Lung (tissue), 12 donors: ENCODE data around the gene UBE2U. TPM values are rescaled to one million over a fixed set of nuclear protein-coding genes. Genes with fewer than 3 reads are reported as not detected.

ENCODE experiments used
- ATAC-seq: fragments of 200-7000 bp; cut with Tn5 transposase; one replicate; pipeline ENCODE4 v1.9.1; 2020; ENCODE audit warnings: moderate number of reproducible peaks; ENCODE audit not compliant: insufficient read depth, low FRiP score
- DNase-seq, 3 donors: peaks; one replicate each; pipeline ENCODE4 v3.0.0-alpha.2; 2013 to 2017
- H3K27ac ChIP-seq, 2 donors: one replicate each; pipeline ENCODE4 v1.5.1; 2013; ENCODE audit warnings: mild to moderate bottlenecking in 2 of 2, moderate library complexity in 2 of 2, control low read depth in 1 of 2, inconsistent platforms in 1 of 2, low read depth in 1 of 2, low read length in 1 of 2
- H3K27me3 ChIP-seq, 3 donors: one replicate each; pipeline ENCODE4 v1.5.1; 2013; ENCODE audit warnings: low read length in 2 of 3; ENCODE audit not compliant: control insufficient read depth in 3 of 3, insufficient read depth in 3 of 3
- H3K36me3 ChIP-seq, 4 donors: one replicate each; pipeline ENCODE4 v1.5.1; 2013; ENCODE audit warnings: low read length in 4 of 4, mild to moderate bottlenecking in 1 of 4, moderate library complexity in 1 of 4; ENCODE audit not compliant: control insufficient read depth in 4 of 4, insufficient read depth in 4 of 4
- H3K4me1 ChIP-seq, 5 donors: one replicate each; pipeline ENCODE4 v1.5.1; 2013; ENCODE audit warnings: low read length in 5 of 5, mild to moderate bottlenecking in 2 of 5, moderate library complexity in 1 of 5; ENCODE audit not compliant: control insufficient read depth in 5 of 5, insufficient read depth in 5 of 5
- H3K4me3 ChIP-seq: one replicate; pipeline ENCODE4 v1.5.1; 2013; ENCODE audit warnings: mild to moderate bottlenecking, control low read depth, moderate library complexity
- H3K9ac ChIP-seq, 2 donors: one replicate each; pipeline ENCODE4 v1.5.1; 2013; ENCODE audit warnings: low read length in 2 of 2, control low read depth in 1 of 2; ENCODE audit not compliant: insufficient read depth in 1 of 2
- H3K9me3 ChIP-seq, 4 donors: one replicate each; pipeline ENCODE4 v1.5.1; 2013; ENCODE audit warnings: low read length in 3 of 4, mild to moderate bottlenecking in 1 of 4, moderate library complexity in 1 of 4; ENCODE audit not compliant: control insufficient read depth in 4 of 4, insufficient read depth in 3 of 4
- WGBS, 2 donors: extraction: QIAGEN DNeasy Blood & Tissue Kit; methylation state at CpG; one replicate each; pipeline ENCODE4 v1.1.7; 2013; 5-methylcytosine and 5-hydroxymethylcytosine counted together
- polyA plus RNA-seq, 2 donors: library from polyadenylated mRNA; stranded (reverse); fragments of 200-250 nt; gene quantifications; one replicate each; pipeline ENCODE4 v1.2.1, GENCODE V29; 2013
- total RNA-seq, 2 donors: library from RNA; depleted of rRNA in 1 of 2; stranded (reverse); fragments of >200 nt in 1 of 2; gene quantifications; one replicate each; pipeline ENCODE4 v1.2.1, GENCODE V29; 2014 to 2021
- TF ChIP-seq, protein P1 (sequence below): IDR thresholded peaks from 2 replicates; pipeline ENCODE4 v1.5.1; 2012; ENCODE audit warnings: mild to moderate bottlenecking; ENCODE audit errors: control extremely low read depth, extremely low read depth
- donor health status: control.
- donor health status: control.
- donor health status: Bipolar disorder and iron deficiency.
- donor health status: healthy.
- donor health status: DM: yes; HTN: yes; CAD: no.

Gene UBE2U
- total and polyA plus RNA-seq, 4 donors: not detected

DNA sequence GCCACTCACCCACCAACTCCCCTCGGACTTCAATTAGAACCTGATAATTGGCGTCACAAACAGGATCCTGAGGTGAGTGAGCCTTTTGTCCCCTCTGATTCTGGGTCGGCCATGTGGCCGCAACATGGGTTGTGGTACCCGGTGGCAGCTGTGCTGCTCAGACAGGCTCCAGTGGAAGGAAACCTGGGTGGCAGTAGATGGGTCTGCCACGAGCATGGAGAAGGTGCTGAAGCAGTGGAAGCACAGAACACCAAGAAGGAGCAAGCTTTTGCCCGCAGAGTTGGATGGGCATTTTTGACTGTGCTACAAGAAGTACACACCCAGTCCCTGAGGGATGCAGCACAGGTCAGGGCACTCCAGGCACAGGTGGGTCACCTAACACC, 16.5 kb upstream of the UBE2U start:
- Histone ChIP-seq H3K9ac (no peak overlapping the region), H3K27me3 (no peaks in the 10 kb centered on the region), H3K36me3 (no peaks in the 10 kb centered on the region), H3K4me1 (peaks cover 0 to 12% (median 4%) of the 10 kb centered on the region in 5 donors), H3K9me3 (no peaks in the 10 kb centered on the region), H3K4me3 (no peak overlapping the region), H3K27ac (no peak overlapping the region)
- DNase-seq: no peak
- WGBS, 2 donors: 86 to 88% methylated on average over 7 of the region's 7 CpGs
- TF ChIP-seq, protein P1, sequence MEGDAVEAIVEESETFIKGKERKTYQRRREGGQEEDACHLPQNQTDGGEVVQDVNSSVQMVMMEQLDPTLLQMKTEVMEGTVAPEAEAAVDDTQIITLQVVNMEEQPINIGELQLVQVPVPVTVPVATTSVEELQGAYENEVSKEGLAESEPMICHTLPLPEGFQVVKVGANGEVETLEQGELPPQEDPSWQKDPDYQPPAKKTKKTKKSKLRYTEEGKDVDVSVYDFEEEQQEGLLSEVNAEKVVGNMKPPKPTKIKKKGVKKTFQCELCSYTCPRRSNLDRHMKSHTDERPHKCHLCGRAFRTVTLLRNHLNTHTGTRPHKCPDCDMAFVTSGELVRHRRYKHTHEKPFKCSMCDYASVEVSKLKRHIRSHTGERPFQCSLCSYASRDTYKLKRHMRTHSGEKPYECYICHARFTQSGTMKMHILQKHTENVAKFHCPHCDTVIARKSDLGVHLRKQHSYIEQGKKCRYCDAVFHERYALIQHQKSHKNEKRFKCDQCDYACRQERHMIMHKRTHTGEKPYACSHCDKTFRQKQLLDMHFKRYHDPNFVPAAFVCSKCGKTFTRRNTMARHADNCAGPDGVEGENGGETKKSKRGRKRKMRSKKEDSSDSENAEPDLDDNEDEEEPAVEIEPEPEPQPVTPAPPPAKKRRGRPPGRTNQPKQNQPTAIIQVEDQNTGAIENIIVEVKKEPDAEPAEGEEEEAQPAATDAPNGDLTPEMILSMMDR: no peak
- ATAC-seq: no peak

- H3K27me3 ChIP-seq: no peaks in the 10 kb centered on the region
- no peak overlapping the region for H3K9ac ChIP-seq
- H3K27ac ChIP-seq: no peak overlapping the region
- TF ChIP-seq, protein P1: no peak
- peaks cover 0 to 12% (median 4%) of the 10 kb centered on the region in 5 donors for H3K4me1 ChIP-seq
- no peak overlapping the region for H3K4me3 ChIP-seq
- DNase-seq (no peak), ATAC-seq (no peak)
- no peaks in the 10 kb centered on the region for H3K36me3 ChIP-seq
- H3K9me3 ChIP-seq: no peaks in the 10 kb centered on the region
- WGBS, 2 donors: 84 to 95% methylated on average over 4 of the region's 4 CpGs
Measured at GRCh38 chr1:64187646-64188045, 15.8 kb upstream of the UBE2U start.

DNA sequence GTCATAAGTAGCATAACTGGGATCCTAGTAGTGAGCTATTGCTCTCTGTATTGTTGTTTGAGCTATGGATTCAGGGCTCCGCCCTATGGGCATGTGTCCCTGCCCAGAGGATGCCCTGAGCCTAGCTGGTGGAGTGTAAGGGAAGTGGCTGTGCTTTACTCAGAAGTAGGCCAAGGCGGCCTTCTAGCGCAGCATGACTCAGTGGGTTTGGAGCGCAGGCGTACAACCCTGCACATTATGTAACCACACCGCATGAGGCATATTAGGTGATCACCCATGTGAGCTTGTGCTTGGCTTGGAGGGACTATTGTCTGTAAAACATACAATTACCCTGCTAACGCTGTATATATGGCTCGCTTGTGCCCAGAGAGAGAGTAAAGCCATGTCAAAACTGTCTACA, 11.1 kb upstream of the UBE2U start:
- TF ChIP-seq, protein P1: no peak
- Histone ChIP-seq H3K27me3 (no peaks in the 10 kb centered on the region), H3K36me3 (no peaks in the 10 kb centered on the region), H3K27ac (no peak overlapping the region), H3K4me1 (peaks cover 0 to 12% (median 0%) of the 10 kb centered on the region in 5 donors), H3K4me3 (no peak overlapping the region), H3K9me3 (no peaks in the 10 kb centered on the region), H3K9ac (no peak overlapping the region)
- WGBS, 2 donors: 96 to 99% methylated on average over 8 of the region's 8 CpGs
- ATAC-seq (no peak), DNase-seq (no peak)
